Pancreas (tissue), 10 donors: ENCODE measurements around the gene RGMA. TPM values are rescaled to one million over a fixed set of nuclear protein-coding genes. Genes with fewer than 3 reads are reported as not detected.
A peak's percentile ranks its signal among the peaks of the same experiment; 100 is the strongest.

Experiments used
- ATAC-seq, 4 donors: fragments of 200-7000 bp; cut with Tn5 transposase; one replicate each; pipeline versions ENCODE4 v1.8.0 to v1.9.1; 2020; ENCODE audit warnings: mild to moderate bottlenecking in 4 of 4, moderate library complexity in 4 of 4
- DNase-seq, 6 donors: peaks; one replicate each; pipeline ENCODE4 v3.0.0-alpha.2; 2020
- FAIRE-seq: peaks from 2 replicates; lab custom pipeline; 2012; peaks lifted over from hg19 to GRCh38; lab: Jason Lieb, UNC
- H3K27ac ChIP-seq, 4 donors: fragments of 200-600 bp; sonication (generic); 1 replicate in 3 of 4; 2 replicates in 1 of 4; pipeline versions ENCODE4 v1.5.0 to v1.8.0; 2020
- H3K27me3 ChIP-seq, 4 donors: fragments of 200-600 bp; one replicate each; pipeline ENCODE4 v1.8.0; 2021
- H3K36me3 ChIP-seq, 3 donors: fragments of 200-600 bp; sonication (generic) in 1 of 3; one replicate each; pipeline versions ENCODE4 v1.5.0 to v1.8.0; 2020 to 2021
- H3K4me1 ChIP-seq, 3 donors: fragments of 200-600 bp; one replicate each; pipeline ENCODE4 v1.8.0; 2021
- H3K4me3 ChIP-seq, 4 donors: fragments of 200-600 bp; sonication (generic) in 2 of 4; one replicate each; pipeline versions ENCODE4 v1.5.0 to v1.8.0; 2020 to 2021
- H3K9me3 ChIP-seq, 4 donors: fragments of 200-600 bp; one replicate each; pipeline ENCODE4 v1.8.0; 2021
- CTCF ChIP-seq, 4 donors: fragments of 200-600 bp; sonication (generic) in 3 of 4; IDR thresholded peaks; one replicate each; pipeline versions ENCODE4 v1.5.0 to v1.8.0; 2021; ENCODE audit warnings: antibody characterized with exemption in 4 of 4
- WGBS, 2 donors: extraction: QIAGEN DNeasy Blood & Tissue Kit; methylation state at CpG; one replicate each; pipeline ENCODE4 v1.1.7; 2013; 5-methylcytosine and 5-hydroxymethylcytosine counted together
- intact Hi-C, 3 donors: fragments of 100-400 bp; cut with DNase I; formaldehyde crosslinking; loops; one replicate each; pipeline versions ENCODE4 v1.11.1 to v1.14.2; 2022
- polyA plus RNA-seq, 2 donors: library from polyadenylated mRNA; stranded (reverse); fragments of 200-250 nt; gene quantifications; one replicate each; pipeline ENCODE4 v1.2.3, GENCODE V29; 2013
- total RNA-seq, 6 donors: library from RNA; stranded (reverse); fragmentation: NEBNext Ultra II Directional in 4 of 6; extraction: Animal tissue kit (Norgen Biotek cat#: 25700) in 4 of 6; gene quantifications; one replicate each; pipeline versions ENCODE4 v1.2.1 to v1.2.4, GENCODE V29; 2021 to 2023
- donor health status: healthy with polysubstance abuse.
- donor health status: DM: no; HTN: no; CAD: no; lungs with moderate emphysema.
- donor health status: DM: no; HTN: no; CAD: no.
- donor health status: control.
- donor health status: control.
- donor health status: Bipolar disorder and iron deficiency.
- donor health status: DM: yes; HTN: yes; CAD: no.
- donor health status: DM: no; HTN: no; CAD: no.
- donor health status: DM: no; HTN: no; CAD: no.
- donor health status: DM: yes; HTN: yes; CAD: no.

The RGMA gene
- total and polyA plus RNA-seq, 8 donors = 3.7 to 14.3 (median 6.8) TPM

- FAIRE-seq (no peak), ATAC-seq (no peak), DNase-seq (no peak)
- no peaks in the 10 kb centered on the region for H3K4me1 ChIP-seq
- WGBS, 2 donors = 66 to 67% methylated on average over 10 of the region's 10 CpGs
- no peaks in the 10 kb centered on the region for H3K27me3 ChIP-seq
- H3K36me3 ChIP-seq = no peaks in the 10 kb centered on the region
- H3K4me3 ChIP-seq = peak overlapping the region in 3 of 4 donors; percentile 52 to 65 (median 62)
- no peak for TF ChIP-seq CTCF (IDR thresholded peaks at IDR 0.05)
- no peaks in the 10 kb centered on the region for H3K9me3 ChIP-seq
- intact Hi-C loops = no loop called here
- H3K27ac ChIP-seq = no peak overlapping the region
Observed at GRCh38 chr15:93070551-93071296, 18.3 kb downstream of the RGMA start.

- Histone ChIP-seq H3K27me3 (no peaks in the 10 kb centered on the region), H3K4me3 (peak overlapping the region in 1 of 4 donors; percentile 7), H3K9me3 (no peaks in the 10 kb centered on the region), H3K36me3 (no peaks in the 10 kb centered on the region), H3K4me1 (no peaks in the 10 kb centered on the region), H3K27ac (no peak overlapping the region)
- ATAC-seq (no peak), DNase-seq (no peak), FAIRE-seq (no peak)
- TF ChIP-seq CTCF (IDR thresholded peaks at IDR 0.05) = no peak
- intact Hi-C loops = no loop called here
- WGBS, 2 donors = 66 to 67% methylated on average over 10 of the region's 10 CpGs
Observed at GRCh38 chr15:93070132-93070531, 18.9 kb downstream of the RGMA start.

DNA sequence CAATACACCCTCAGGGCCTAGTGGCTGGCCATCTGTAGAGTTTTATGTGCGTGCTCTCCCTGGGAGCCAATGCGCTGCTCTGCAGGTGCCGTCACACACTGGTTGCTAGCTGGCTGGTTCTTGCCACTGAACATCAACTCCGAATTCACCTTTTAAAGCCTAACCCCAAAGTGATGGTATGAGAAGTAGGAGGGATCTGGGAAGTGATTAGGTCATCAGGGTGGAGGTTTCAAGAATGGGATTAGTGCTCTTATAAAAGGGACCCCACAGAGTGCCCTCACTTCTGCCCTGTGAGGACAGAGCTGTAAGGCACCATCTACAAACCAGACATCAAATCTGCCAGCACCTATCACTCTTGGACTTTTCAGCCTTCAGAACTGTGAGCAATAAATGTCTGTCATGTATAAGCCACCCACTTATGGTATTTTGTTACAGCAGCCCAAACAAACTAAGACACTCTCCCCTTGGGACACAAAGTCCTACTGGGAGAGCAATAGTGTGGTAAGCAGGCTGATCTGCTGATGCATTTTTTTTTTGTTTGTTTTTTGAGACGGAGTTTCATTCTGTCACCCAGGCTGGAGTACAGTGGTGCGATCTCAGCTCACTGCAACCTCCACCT lies 20.3 kb downstream of the RGMA start:
- Histone ChIP-seq H3K36me3 (no peaks in the 10 kb centered on the region), H3K4me1 (no peaks in the 10 kb centered on the region), H3K27ac (no peak overlapping the region), H3K9me3 (no peaks in the 10 kb centered on the region), H3K27me3 (no peaks in the 10 kb centered on the region), H3K4me3 (no peak overlapping the region)
- TF ChIP-seq CTCF (IDR thresholded peaks at IDR 0.05) = no peak
- DNase-seq (no peak), ATAC-seq (no peak), FAIRE-seq (no peak)
- 95% methylated on average over 6 of the region's 6 CpGs for WGBS, 2 donors
- intact Hi-C loops = no loop called here

DNA sequence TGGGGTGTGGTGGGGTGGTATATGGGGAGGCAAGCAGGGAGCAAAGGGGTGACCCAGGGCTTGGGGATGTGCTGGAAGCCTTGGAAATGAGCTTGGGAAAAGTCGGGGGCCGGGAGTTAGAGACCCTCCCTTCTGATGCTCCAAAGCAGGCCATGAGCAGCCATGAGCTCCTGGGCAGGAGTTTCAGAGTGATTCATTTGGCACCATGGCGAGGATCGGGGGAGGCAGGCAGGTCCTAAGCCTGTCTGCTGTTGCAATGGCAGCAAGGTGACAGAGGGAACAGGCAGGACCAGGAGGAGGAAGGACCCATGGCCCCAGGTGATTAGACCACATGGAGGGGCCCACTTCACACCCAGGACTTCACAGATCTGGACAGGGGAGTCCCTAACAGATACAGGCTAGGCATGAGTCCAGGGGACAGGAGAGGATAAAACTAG lies 21.3 kb downstream of the RGMA start:
- H3K27me3 ChIP-seq = no peaks in the 10 kb centered on the region
- intact Hi-C loops = no loop called here
- FAIRE-seq (no peak), DNase-seq (peak in 1 of 6 donors; percentile 28), ATAC-seq (no peak)
- H3K27ac ChIP-seq = no peak overlapping the region
- no peak for TF ChIP-seq CTCF (IDR thresholded peaks at IDR 0.05)
- H3K9me3 ChIP-seq = no peaks in the 10 kb centered on the region
- WGBS, 2 donors = 80 to 84% methylated on average over 4 of the region's 4 CpGs
- H3K4me1 ChIP-seq = no peaks in the 10 kb centered on the region
- no peak overlapping the region for H3K4me3 ChIP-seq
- H3K36me3 ChIP-seq = no peaks in the 10 kb centered on the region
